ENCODE results near the gene DDX10. TPM values are rescaled to one million over a fixed set of nuclear protein-coding genes. Genes with fewer than 3 reads are reported as not detected.

The DDX10 gene
- polyA plus RNA-seq, 1 of the 3 experiments (the other 2 are of a cell fraction) = 35.8 TPM

GRCh38 chr11:108670451-108670850, 5.6 kb downstream of the DDX10 start:
- no peak overlapping the region; a peak in 1 of 4 replicates for H3K27ac ChIP-seq (ENCODE audit: low read depth in 2 of 2, low read length in 1 of 2)
- no peaks in the 10 kb centered on the region for H3F3A ChIP-seq (replicated peaks; ENCODE audit: insufficient read depth)
- no peaks in the 10 kb centered on the region for H4K20me1 ChIP-seq (ENCODE audit: insufficient read depth)
- no peak overlapping the region for H2AFZ ChIP-seq (ENCODE audit: low read depth)
- no peaks in the 10 kb centered on the region for H3K9me3 ChIP-seq
- H3K9ac ChIP-seq = no peak overlapping the region
- no peak overlapping the region for H3K4me3 ChIP-seq (ENCODE audit: low read depth in 2 of 2, low read length in 1 of 2)
- peak; percentile 25 for TF ChIP-seq CHD2 (IDR thresholded peaks at IDR 0.05; ENCODE audit: low read length, partially characterized antibody)
- no peak for TF ChIP-seq POLR2AphosphoS5 (IDR thresholded peaks at IDR 0.05; ENCODE audit: low read depth, low read length)
- TF ChIP-seq RCOR1 (IDR thresholded peaks at IDR 0.05; ENCODE audit: low read length) = 0 out of 2 replicates have a peak, but pooled peaks have one; percentile 18
- no peak for TF ChIP-seq JUND (IDR thresholded peaks at IDR 0.05)
- peaks cover 0 to 18% of the 10 kb centered on the region in 2 experiments for H3K36me3 ChIP-seq (replicated peaks in 1 of 2; ENCODE audit: control insufficient read depth in 1 of 2, insufficient read depth in 2 of 2, low read length in 1 of 2)
- H3K79me2 ChIP-seq (ENCODE audit: insufficient read depth) = peaks cover 97% of the 10 kb centered on the region
- no peak overlapping the region for H3K4me2 ChIP-seq
- CTCF ChIA-PET = interaction anchor here (0.7 to 0.9 kb wide), 2 partner anchors 10 to 28 kb away, joined by 3 to 5 read pairs; no protein-coding TSS in a partner anchor
- DNase-seq = peak; percentile 34
- peaks cover 16 to 22% of the 10 kb centered on the region in 2 experiments; a peak in 3 of 4 replicates for H3K4me1 ChIP-seq (ENCODE audit: control insufficient read depth in 1 of 2, insufficient read depth in 2 of 2, low read depth in 1 of 2, low read length in 1 of 2)
- H3K9me2 ChIP-seq = no peaks in the 10 kb centered on the region
- WGBS (ENCODE audit: low lambda C conversion rate) = 93% methylated on average over 3 of the region's 4 CpGs
- POLR2A ChIA-PET = interaction anchor here (0.6 kb wide), 1 partner anchor 103 kb away, joined by 4 read pairs; no protein-coding TSS in a partner anchor
- no peaks in the 10 kb centered on the region for H3K27me3 ChIP-seq (ENCODE audit: insufficient read depth)

GRCh38 chr11:108672113-108672512, 7.2 kb downstream of the DDX10 start:
- Histone ChIP-seq H3F3A (replicated peaks; ENCODE audit: insufficient read depth) (no peaks in the 10 kb centered on the region), H3K4me2 (peak overlapping the region; percentile 22; the same call in 1 of the 2 replicates), H3K36me3 (replicated peaks in 1 of 2; ENCODE audit: control insufficient read depth in 1 of 2, insufficient read depth in 2 of 2, low read length in 1 of 2) (peaks cover 8 to 29% of the 10 kb centered on the region in 2 experiments), H3K9me3 (no peaks in the 10 kb centered on the region), H3K79me2 (ENCODE audit: insufficient read depth) (peaks cover 85% of the 10 kb centered on the region), H3K27me3 (ENCODE audit: insufficient read depth) (no peaks in the 10 kb centered on the region), H2AFZ (ENCODE audit: low read depth) (no peak overlapping the region; the same call in 1 of the 2 replicates), H4K20me1 (ENCODE audit: insufficient read depth) (no peaks in the 10 kb centered on the region), H3K9me2 (no peaks in the 10 kb centered on the region), H3K4me1 (ENCODE audit: control insufficient read depth in 1 of 2, insufficient read depth in 2 of 2, low read depth in 1 of 2, low read length in 1 of 2) (peaks cover 7 to 11% of the 10 kb centered on the region in 2 experiments; a peak in 3 of 4 replicates), H3K4me3 (ENCODE audit: low read depth in 2 of 2, low read length in 1 of 2) (no peak overlapping the region), H3K27ac (ENCODE audit: low read depth in 2 of 2, low read length in 1 of 2) (peak overlapping the region in 1 of 2 experiments; percentile 29; a peak in 1 of 4 replicates), H3K9ac (no peak overlapping the region)
- DNase-seq = no peak
- TF ChIP-seq TAF1 (IDR thresholded peaks at IDR 0.05; ENCODE audit: borderline replicate concordance, low read depth, low read length) (no peak), YY1 (IDR thresholded peaks at IDR 0.05; ENCODE audit: low read depth) (no peak), SMC3 (IDR thresholded peaks at IDR 0.05; ENCODE audit: low read depth, low read length) (no peak), POLR2AphosphoS5 (IDR thresholded peaks at IDR 0.05; ENCODE audit: low read depth, low read length) (no peak), NRF1 (IDR thresholded peaks at IDR 0.05; ENCODE audit: low read depth, low read length) (no peak)
- POLR2A ChIA-PET = no interaction called here
- 55% methylated on average over 3 of the region's 3 CpGs for WGBS (ENCODE audit: low lambda C conversion rate)
- CTCF ChIA-PET = no interaction called here

GRCh38 chr11:108672786-108673185, 7.9 kb downstream of the DDX10 start:
- no peak overlapping the region for H3K27ac ChIP-seq (ENCODE audit: low read depth in 2 of 2, low read length in 1 of 2)
- H3K27me3 ChIP-seq (ENCODE audit: insufficient read depth) = no peaks in the 10 kb centered on the region
- no peaks in the 10 kb centered on the region for H3K9me3 ChIP-seq
- H3K4me3 ChIP-seq (ENCODE audit: low read depth in 2 of 2, low read length in 1 of 2) = no peak overlapping the region
- peaks cover 79% of the 10 kb centered on the region for H3K79me2 ChIP-seq (ENCODE audit: insufficient read depth)
- ChIA-PET POLR2A (no interaction called here), CTCF (no interaction called here)
- no peak for DNase-seq
- H4K20me1 ChIP-seq (ENCODE audit: insufficient read depth) = no peaks in the 10 kb centered on the region
- H3K4me2 ChIP-seq = no peak overlapping the region
- H3K9ac ChIP-seq = no peak overlapping the region
- H3K4me1 ChIP-seq (ENCODE audit: control insufficient read depth in 1 of 2, insufficient read depth in 2 of 2, low read depth in 1 of 2, low read length in 1 of 2) = peaks cover 7 to 11% of the 10 kb centered on the region in 2 experiments; a peak in 3 of 4 replicates
- peaks cover 8 to 32% of the 10 kb centered on the region in 2 experiments for H3K36me3 ChIP-seq (replicated peaks in 1 of 2; ENCODE audit: control insufficient read depth in 1 of 2, insufficient read depth in 2 of 2, low read length in 1 of 2)
- H3K9me2 ChIP-seq = no peaks in the 10 kb centered on the region
- H2AFZ ChIP-seq (ENCODE audit: low read depth) = no peak overlapping the region
- no peaks in the 10 kb centered on the region for H3F3A ChIP-seq (replicated peaks; ENCODE audit: insufficient read depth)
- TF ChIP-seq JUND (IDR thresholded peaks at IDR 0.05) = no peak
- no peak for TF ChIP-seq MAX (IDR thresholded peaks at IDR 0.05; ENCODE audit: low read depth)
- no peak for TF ChIP-seq CTCF (IDR thresholded peaks at IDR 0.05)
- no peak for TF ChIP-seq ZBTB33 (IDR thresholded peaks at IDR 0.05; ENCODE audit: borderline replicate concordance, low read depth)
- no peak for TF ChIP-seq YY1 (IDR thresholded peaks at IDR 0.05; ENCODE audit: low read depth)
- no peak for TF ChIP-seq PBX3 (IDR thresholded peaks at IDR 0.05)
- TF ChIP-seq RCOR1 (IDR thresholded peaks at IDR 0.05; ENCODE audit: low read length) = no peak
- no peak for TF ChIP-seq MEF2A (IDR thresholded peaks at IDR 0.05; ENCODE audit: borderline replicate concordance, low read depth)
- TF ChIP-seq CHD2 (IDR thresholded peaks at IDR 0.05; ENCODE audit: low read length, partially characterized antibody) = no peak
- TF ChIP-seq NRF1 (IDR thresholded peaks at IDR 0.05; ENCODE audit: low read depth, low read length) = no peak

Data from SK-N-SH (cell line).